K562 (cell line): ENCODE results near the gene IGFBPL1. TPM values are rescaled to one million over a fixed set of nuclear protein-coding genes. Genes with fewer than 3 reads are reported as not detected.

Experiments
- CBX1 ChIP-seq: sonication (generic); IDR thresholded peaks from 2 replicates; pipeline ENCODE4 v1.6.1; 2016; ENCODE audit warnings: antibody characterized with exemption, low read depth, mild to moderate bottlenecking
- ELF4 ChIP-seq: fragments of 450-650 bp; formaldehyde crosslinking; IDR thresholded peaks from 2 replicates; pipeline ENCODE4 v1.4.0; 2022; ENCODE audit warnings: missing genetic modification characterization
- HDAC3 ChIP-seq: fragments of 450-650 bp; IDR thresholded peaks from 2 replicates; pipeline ENCODE4 v1.6.1; 2018; ENCODE audit warnings: borderline replicate concordance, mild to moderate bottlenecking, moderate library complexity; ENCODE audit not compliant: partially characterized antibody
- HNRNPLL ChIP-seq: fragments of 200-400 bp; formaldehyde crosslinking; IDR thresholded peaks from 2 replicates; pipeline ENCODE4 v1.6.1; 2017; ENCODE audit warnings: low read length, low read depth, mild to moderate bottlenecking; ENCODE audit not compliant: poor library complexity, severe bottlenecking
- HSF4 ChIP-seq: fragments of 250-450 bp; sonication (Bioruptor Pico); IDR thresholded peaks from 2 replicates; pipeline ENCODE4 v2.1.2; 2022; ENCODE audit warnings: mild to moderate bottlenecking, moderate library complexity, borderline replicate concordance
- JUNB ChIP-seq: fragments of 450-650 bp; formaldehyde crosslinking; conservative IDR thresholded peaks from 2 replicates; pipeline ENCODE4 v1.4.0; 2020; ENCODE audit warnings: mild to moderate bottlenecking
- JUND ChIP-seq, 2 experiments: IDR thresholded peaks; 2 replicates in 1 of 2; 3 replicates in 1 of 2; pipeline ENCODE4 v1.6.1; 2011; ENCODE audit warnings: borderline replicate concordance in 2 of 2, low read depth in 2 of 2, low read length in 2 of 2, improper control_type of control experiment in 1 of 2, missing biosample characterization in 1 of 2, missing genetic modification characterization in 1 of 2, missing genetic modification reagents in 1 of 2
- MBD2 ChIP-seq: sonication (generic); IDR thresholded peaks from 2 replicates; pipeline ENCODE4 v1.6.1; 2016; ENCODE audit warnings: low read depth, borderline replicate concordance
- SMAD2 ChIP-seq: fragments of 150-350 bp; IDR thresholded peaks from 2 replicates; pipeline ENCODE4 v1.6.1; 2014; ENCODE audit warnings: low read depth, mild to moderate bottlenecking, low read length
- SMARCA4 ChIP-seq: fragments of 450-650 bp; IDR thresholded peaks from 2 replicates; pipeline ENCODE4 v1.6.1; 2016
- TOE1 ChIP-seq, 2 experiments: fragments of 450-650 bp in 1 of 2; sonication (generic) in 1 of 2; formaldehyde crosslinking in 1 of 2; IDR thresholded peaks; 2 replicates each; pipeline versions ENCODE4 v1.7.1 to v1.8.0; 2016 to 2022; ENCODE audit warnings: borderline replicate concordance in 2 of 2, mild to moderate bottlenecking in 2 of 2, antibody characterized with exemption in 1 of 2, inconsistent platforms in 1 of 2, low read depth in 1 of 2, missing genetic modification reagents in 1 of 2, moderate library complexity in 1 of 2
- XRCC5 ChIP-seq: fragments of 200-400 bp; formaldehyde crosslinking; IDR thresholded peaks from 2 replicates; pipeline ENCODE4 v1.6.1; 2017; ENCODE audit warnings: low read depth, mild to moderate bottlenecking, low read length
- polyA plus RNA-seq, 8 experiments: library from polyadenylated mRNA; depleted of rRNA in 4 of 8; stranded (reverse) in 5 of 8; unstranded in 3 of 8; fragments of >200 nt; fragmentation: Nextera tagmentation in 2 of 8; fragmentation: Illumina TruSeq in 1 of 8; extraction: Ambion mirVana in 2 of 8; extraction: Trizol in 1 of 8; gene quantifications; 2 replicates each; pipeline versions ENCODE4 v1.2.1 to v1.2.3, GENCODE V29; 2011 to 2014; ENCODE audit warnings: inconsistent platforms in 1 of 8, missing spikeins in 1 of 8
- total RNA-seq, 7 experiments: library from RNA; depleted of rRNA in 6 of 7; stranded (reverse); fragments of >200 nt in 6 of 7; fragmentation: Illumina TruSeq in 2 of 7; extraction: Trizol in 2 of 7; gene quantifications; 2 replicates each; pipeline versions ENCODE4 v1.2.1 to v1.2.3, GENCODE V29; 2011 to 2021; ENCODE audit warnings: low replicate concordance in 1 of 7
- TF ChIP-seq, protein P1 (sequence below): fragments of 200-600 bp; sonication (generic); IDR thresholded peaks from one replicate; pipeline ENCODE4 v1.6.1; 2012; ENCODE audit warnings: mild to moderate bottlenecking, low read depth, low read length, inconsistent platforms

The IGFBPL1 gene
- total and polyA plus RNA-seq, 9 of the 15 experiments (the other 6 are each of a cell fraction or from before 2014, with no cell fraction given), result not detected

DNA sequence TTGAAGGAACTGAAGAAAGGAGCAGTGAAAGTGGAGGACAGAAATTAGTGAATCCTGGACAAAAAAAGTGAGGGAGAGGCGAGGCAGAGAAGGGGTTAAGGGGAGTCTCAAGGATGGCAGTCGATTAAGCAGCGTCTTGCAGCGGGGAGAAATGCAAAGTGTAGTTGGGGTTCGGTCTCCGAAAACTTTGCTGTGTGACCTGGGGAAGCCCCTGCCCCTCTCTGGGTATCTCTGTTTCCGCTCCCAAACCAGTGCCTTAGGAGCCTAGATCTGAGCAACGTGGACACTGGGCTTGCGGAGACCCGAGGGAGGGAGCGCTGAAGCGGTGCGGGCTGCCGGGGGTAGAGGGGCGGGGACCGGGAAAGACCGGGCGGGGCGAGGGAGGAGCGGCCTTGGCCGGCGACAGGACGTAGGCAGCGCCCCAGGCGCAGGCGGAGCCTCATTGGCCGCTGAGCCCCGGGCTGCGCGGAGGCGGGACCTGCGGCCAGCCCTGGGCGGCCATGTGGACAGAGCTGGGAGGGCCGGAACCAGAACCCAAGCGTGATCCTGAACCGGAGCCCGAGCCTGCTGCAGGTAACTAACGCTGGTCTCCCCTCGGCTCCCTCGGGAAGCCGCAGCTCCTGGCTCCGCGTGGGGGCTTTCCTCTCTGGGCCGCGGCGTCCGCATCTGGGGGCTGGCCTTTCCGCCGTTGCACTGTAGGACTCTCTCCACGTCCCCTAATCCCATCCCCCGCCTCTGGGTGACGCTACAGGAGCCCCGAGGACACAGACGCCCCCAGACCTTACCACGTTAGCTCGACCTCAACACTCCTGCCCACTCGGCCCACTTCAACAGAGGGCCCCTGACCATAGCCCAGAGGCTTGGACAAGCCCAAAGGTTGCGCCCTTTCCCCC lies 31.8 kb downstream of the IGFBPL1 start, which contains the start of gene ALDH1B1 (continued):
- no peak for TF ChIP-seq HSF4 (CRISPR knock-in tag)
- TF ChIP-seq, protein P1, sequence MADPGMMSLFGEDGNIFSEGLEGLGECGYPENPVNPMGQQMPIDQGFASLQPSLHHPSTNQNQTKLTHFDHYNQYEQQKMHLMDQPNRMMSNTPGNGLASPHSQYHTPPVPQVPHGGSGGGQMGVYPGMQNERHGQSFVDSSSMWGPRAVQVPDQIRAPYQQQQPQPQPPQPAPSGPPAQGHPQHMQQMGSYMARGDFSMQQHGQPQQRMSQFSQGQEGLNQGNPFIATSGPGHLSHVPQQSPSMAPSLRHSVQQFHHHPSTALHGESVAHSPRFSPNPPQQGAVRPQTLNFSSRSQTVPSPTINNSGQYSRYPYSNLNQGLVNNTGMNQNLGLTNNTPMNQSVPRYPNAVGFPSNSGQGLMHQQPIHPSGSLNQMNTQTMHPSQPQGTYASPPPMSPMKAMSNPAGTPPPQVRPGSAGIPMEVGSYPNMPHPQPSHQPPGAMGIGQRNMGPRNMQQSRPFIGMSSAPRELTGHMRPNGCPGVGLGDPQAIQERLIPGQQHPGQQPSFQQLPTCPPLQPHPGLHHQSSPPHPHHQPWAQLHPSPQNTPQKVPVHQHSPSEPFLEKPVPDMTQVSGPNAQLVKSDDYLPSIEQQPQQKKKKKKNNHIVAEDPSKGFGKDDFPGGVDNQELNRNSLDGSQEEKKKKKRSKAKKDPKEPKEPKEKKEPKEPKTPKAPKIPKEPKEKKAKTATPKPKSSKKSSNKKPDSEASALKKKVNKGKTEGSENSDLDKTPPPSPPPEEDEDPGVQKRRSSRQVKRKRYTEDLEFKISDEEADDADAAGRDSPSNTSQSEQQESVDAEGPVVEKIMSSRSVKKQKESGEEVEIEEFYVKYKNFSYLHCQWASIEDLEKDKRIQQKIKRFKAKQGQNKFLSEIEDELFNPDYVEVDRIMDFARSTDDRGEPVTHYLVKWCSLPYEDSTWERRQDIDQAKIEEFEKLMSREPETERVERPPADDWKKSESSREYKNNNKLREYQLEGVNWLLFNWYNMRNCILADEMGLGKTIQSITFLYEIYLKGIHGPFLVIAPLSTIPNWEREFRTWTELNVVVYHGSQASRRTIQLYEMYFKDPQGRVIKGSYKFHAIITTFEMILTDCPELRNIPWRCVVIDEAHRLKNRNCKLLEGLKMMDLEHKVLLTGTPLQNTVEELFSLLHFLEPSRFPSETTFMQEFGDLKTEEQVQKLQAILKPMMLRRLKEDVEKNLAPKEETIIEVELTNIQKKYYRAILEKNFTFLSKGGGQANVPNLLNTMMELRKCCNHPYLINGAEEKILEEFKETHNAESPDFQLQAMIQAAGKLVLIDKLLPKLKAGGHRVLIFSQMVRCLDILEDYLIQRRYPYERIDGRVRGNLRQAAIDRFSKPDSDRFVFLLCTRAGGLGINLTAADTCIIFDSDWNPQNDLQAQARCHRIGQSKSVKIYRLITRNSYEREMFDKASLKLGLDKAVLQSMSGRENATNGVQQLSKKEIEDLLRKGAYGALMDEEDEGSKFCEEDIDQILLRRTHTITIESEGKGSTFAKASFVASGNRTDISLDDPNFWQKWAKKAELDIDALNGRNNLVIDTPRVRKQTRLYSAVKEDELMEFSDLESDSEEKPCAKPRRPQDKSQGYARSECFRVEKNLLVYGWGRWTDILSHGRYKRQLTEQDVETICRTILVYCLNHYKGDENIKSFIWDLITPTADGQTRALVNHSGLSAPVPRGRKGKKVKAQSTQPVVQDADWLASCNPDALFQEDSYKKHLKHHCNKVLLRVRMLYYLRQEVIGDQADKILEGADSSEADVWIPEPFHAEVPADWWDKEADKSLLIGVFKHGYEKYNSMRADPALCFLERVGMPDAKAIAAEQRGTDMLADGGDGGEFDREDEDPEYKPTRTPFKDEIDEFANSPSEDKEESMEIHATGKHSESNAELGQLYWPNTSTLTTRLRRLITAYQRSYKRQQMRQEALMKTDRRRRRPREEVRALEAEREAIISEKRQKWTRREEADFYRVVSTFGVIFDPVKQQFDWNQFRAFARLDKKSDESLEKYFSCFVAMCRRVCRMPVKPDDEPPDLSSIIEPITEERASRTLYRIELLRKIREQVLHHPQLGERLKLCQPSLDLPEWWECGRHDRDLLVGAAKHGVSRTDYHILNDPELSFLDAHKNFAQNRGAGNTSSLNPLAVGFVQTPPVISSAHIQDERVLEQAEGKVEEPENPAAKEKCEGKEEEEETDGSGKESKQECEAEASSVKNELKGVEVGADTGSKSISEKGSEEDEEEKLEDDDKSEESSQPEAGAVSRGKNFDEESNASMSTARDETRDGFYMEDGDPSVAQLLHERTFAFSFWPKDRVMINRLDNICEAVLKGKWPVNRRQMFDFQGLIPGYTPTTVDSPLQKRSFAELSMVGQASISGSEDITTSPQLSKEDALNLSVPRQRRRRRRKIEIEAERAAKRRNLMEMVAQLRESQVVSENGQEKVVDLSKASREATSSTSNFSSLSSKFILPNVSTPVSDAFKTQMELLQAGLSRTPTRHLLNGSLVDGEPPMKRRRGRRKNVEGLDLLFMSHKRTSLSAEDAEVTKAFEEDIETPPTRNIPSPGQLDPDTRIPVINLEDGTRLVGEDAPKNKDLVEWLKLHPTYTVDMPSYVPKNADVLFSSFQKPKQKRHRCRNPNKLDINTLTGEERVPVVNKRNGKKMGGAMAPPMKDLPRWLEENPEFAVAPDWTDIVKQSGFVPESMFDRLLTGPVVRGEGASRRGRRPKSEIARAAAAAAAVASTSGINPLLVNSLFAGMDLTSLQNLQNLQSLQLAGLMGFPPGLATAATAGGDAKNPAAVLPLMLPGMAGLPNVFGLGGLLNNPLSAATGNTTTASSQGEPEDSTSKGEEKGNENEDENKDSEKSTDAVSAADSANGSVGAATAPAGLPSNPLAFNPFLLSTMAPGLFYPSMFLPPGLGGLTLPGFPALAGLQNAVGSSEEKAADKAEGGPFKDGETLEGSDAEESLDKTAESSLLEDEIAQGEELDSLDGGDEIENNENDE, result no peak
- no peak for TF ChIP-seq JUNB (CRISPR knock-in tag)
- peak; percentile 57; the same call in 1 of the 2 replicates for TF ChIP-seq MBD2
- peak; percentile 56; the same call in 1 of the 2 replicates for TF ChIP-seq SMARCA4
- peak; percentile 24; the same call in 1 of the 2 replicates for TF ChIP-seq XRCC5
- peak; percentile 23; the same call in 1 of the 2 replicates for TF ChIP-seq JUND (IDR thresholded peaks at IDR 0.05; ENCODE audit: borderline replicate concordance, low read depth, low read length)
- peak; percentile 22; the same call in 2 of the 3 replicates for TF ChIP-seq JUND (tag; IDR thresholded peaks at IDR 0.05; ENCODE audit: borderline replicate concordance, low read depth, low read length)
- peak; percentile 20; the same call in 1 of the 2 replicates for TF ChIP-seq ELF4 (CRISPR knock-in tag)
- peak; percentile 35; the same call in 1 of the 2 replicates for TF ChIP-seq TOE1 (IDR thresholded peaks at IDR 0.05; ENCODE audit: borderline replicate concordance)
- no peak for TF ChIP-seq TOE1 (CRISPR knock-in tag; IDR thresholded peaks at IDR 0.05; ENCODE audit: borderline replicate concordance, low read depth)
- peak; percentile 76 for TF ChIP-seq CBX1
- TF ChIP-seq HNRNPLL, result peak; percentile 84
- TF ChIP-seq SMAD2, result no peak
- TF ChIP-seq HDAC3, result no peak
